ENCODE data around the gene ABCC11. TPM values are rescaled to one million over a fixed set of nuclear protein-coding genes. Genes with fewer than 3 reads are reported as not detected.

Gene ABCC11
- total and polyA plus RNA-seq, 2 donors (not counting 1 experiment from before 2014, with no cell fraction given): 0.09 TPM; not detected in 1

DNA sequence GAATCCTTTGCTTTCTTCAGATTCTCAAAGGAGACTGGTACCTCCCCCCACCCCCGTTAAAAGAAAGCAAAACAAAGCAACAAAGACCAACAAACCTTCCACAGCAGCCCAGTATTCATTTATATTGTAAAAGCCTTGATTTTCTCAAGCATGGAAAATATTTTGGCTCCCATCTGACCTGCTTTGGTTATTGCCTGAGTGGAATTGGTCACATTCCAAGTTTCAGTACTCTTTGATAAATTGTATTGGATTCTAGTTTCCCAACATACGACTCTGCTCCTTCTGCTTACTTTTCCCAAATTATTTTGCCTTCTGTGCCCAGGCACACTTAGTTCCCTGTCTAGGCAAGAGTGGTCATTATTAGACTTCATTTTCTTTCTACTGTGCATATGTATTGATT lies 1.3 kb downstream of the ABCC11 start:
- no peaks in the 10 kb centered on the region for H3K9me3 ChIP-seq (ENCODE audit: control extremely low read depth in 1 of 3, control insufficient read depth in 2 of 3, insufficient read depth in 1 of 3, low read length in 2 of 3)
- H4K20me1 ChIP-seq (ENCODE audit: control insufficient read depth, insufficient read depth, low read length, poor library complexity, severe bottlenecking): peaks cover 41% of the 10 kb centered on the region
- intact Hi-C loops (cut with micrococcal nuclease): loop anchor here (10.0 kb wide), 1 partner anchor 299 kb away; no protein-coding TSS in a partner anchor
- H3K9ac ChIP-seq (ENCODE audit: low read length): no peak overlapping the region
- no peaks in the 10 kb centered on the region for H3K27me3 Mint-ChIP-seq
- CTCF ChIA-PET: no interaction called here
- peaks cover 0 to 6% of the 10 kb centered on the region in 2 experiments for H3K36me3 ChIP-seq (replicated peaks in 1 of 2; ENCODE audit: control extremely low read depth in 1 of 2, control insufficient read depth in 1 of 2, extremely low read depth in 1 of 2, insufficient read depth in 2 of 2, low read length in 1 of 2)
- no peak for DNase-seq
- peaks cover 34% of the 10 kb centered on the region for H3K4me1 Mint-ChIP-seq
- H3K4me3 Mint-ChIP-seq: peak overlapping the region; percentile 42
- no peak overlapping the region for H2AFZ ChIP-seq (ENCODE audit: insufficient read depth, low read depth, low read length, poor library complexity, severe bottlenecking)
- H3K4me3 ChIP-seq (ENCODE audit: control extremely low read depth in 1 of 5, extremely low read depth in 1 of 5, insufficient read depth in 1 of 5, low read depth in 2 of 5, low read length in 4 of 5): no peak overlapping the region
- TF ChIP-seq, protein P1, sequence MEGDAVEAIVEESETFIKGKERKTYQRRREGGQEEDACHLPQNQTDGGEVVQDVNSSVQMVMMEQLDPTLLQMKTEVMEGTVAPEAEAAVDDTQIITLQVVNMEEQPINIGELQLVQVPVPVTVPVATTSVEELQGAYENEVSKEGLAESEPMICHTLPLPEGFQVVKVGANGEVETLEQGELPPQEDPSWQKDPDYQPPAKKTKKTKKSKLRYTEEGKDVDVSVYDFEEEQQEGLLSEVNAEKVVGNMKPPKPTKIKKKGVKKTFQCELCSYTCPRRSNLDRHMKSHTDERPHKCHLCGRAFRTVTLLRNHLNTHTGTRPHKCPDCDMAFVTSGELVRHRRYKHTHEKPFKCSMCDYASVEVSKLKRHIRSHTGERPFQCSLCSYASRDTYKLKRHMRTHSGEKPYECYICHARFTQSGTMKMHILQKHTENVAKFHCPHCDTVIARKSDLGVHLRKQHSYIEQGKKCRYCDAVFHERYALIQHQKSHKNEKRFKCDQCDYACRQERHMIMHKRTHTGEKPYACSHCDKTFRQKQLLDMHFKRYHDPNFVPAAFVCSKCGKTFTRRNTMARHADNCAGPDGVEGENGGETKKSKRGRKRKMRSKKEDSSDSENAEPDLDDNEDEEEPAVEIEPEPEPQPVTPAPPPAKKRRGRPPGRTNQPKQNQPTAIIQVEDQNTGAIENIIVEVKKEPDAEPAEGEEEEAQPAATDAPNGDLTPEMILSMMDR (IDR thresholded peaks at IDR 0.05): no peak
- no peak for TF ChIP-seq EZH2 (IDR thresholded peaks at IDR 0.05; ENCODE audit: borderline replicate concordance, insufficient read depth, low read depth, low read length, poor library complexity, severe bottlenecking)
- no CpG with 5 or more reads among the region's 2 CpGs for WGBS (ENCODE audit: insufficient coverage)
- no peak overlapping the region for H3K27ac Mint-ChIP-seq
- no peak overlapping the region for H3K27ac ChIP-seq (ENCODE audit: low read length in 2 of 2)
- peaks cover 69% of the 10 kb centered on the region for H3K79me2 ChIP-seq (ENCODE audit: control insufficient read depth, insufficient read depth, low read length)
- no peak for ATAC-seq (ENCODE audit: low read depth)
- no peaks in the 10 kb centered on the region for H3K9me3 Mint-ChIP-seq (ENCODE audit: insufficient read depth)
- peak overlapping the region; percentile 81 for H3K4me2 ChIP-seq (replicated peaks; ENCODE audit: low read depth, low read length, poor library complexity, severe bottlenecking)
- H3K4me1 ChIP-seq (ENCODE audit: control insufficient read depth in 2 of 2, insufficient read depth in 2 of 2, low read length in 2 of 2): peaks cover 16 to 22% of the 10 kb centered on the region in 2 donors
- POLR2A ChIA-PET: interaction anchor here (0.6 kb wide), 1 partner anchor 179 kb away, joined by 3 read pairs; no protein-coding TSS in a partner anchor
- no peaks in the 10 kb centered on the region for H3K27me3 ChIP-seq (replicated peaks in 1 of 4; ENCODE audit: control extremely low read depth in 1 of 4, control insufficient read depth in 3 of 4, insufficient read depth in 4 of 4, low read length in 3 of 4)

DNA sequence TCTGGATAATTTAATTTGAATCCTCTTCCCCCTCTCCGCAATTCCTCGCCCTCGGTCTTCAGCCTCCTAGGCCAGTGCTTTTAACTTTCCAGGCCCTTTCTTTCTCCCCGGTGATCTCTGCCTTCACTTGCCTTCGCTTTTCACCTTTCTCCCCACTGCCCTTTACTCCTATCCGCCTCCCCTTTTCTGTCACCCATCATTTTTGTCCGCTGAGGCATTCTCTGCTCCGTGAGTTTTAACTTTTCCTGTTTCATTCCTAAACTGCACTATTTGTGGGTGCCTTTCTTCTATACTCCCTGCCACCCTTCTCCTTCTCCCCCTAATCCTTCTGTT lies 2.5 kb downstream of the ABCC11 start:
- intact Hi-C loops (cut with micrococcal nuclease): loop anchor here (1.0 to 10.0 kb wide), 4 partner anchors 300 to 1558 kb away; partner anchors contain the start of genes N4BP1, NETO2, ORC6 and VPS35
- Mint-ChIP-seq H3K4me1 (peaks cover 27% of the 10 kb centered on the region), H3K27me3 (no peaks in the 10 kb centered on the region), H3K9me3 (ENCODE audit: insufficient read depth) (peaks cover 3% of the 10 kb centered on the region), H3K27ac (peak overlapping the region; percentile 79), H3K4me3 (peak overlapping the region; percentile 91)
- Histone ChIP-seq H2AFZ (ENCODE audit: insufficient read depth, low read depth, low read length, poor library complexity, severe bottlenecking) (peak overlapping the region; percentile 73), H3K79me2 (ENCODE audit: control insufficient read depth, insufficient read depth, low read length) (peaks cover 62% of the 10 kb centered on the region), H3K9ac (ENCODE audit: low read length) (peak overlapping the region; percentile 69), H4K20me1 (ENCODE audit: control insufficient read depth, insufficient read depth, low read length, poor library complexity, severe bottlenecking) (peaks cover 32% of the 10 kb centered on the region), H3K27ac (ENCODE audit: low read length in 2 of 2) (peak overlapping the region; percentile 78 to 90), H3K4me3 (ENCODE audit: control extremely low read depth in 1 of 5, extremely low read depth in 1 of 5, insufficient read depth in 1 of 5, low read depth in 2 of 5, low read length in 4 of 5) (peak overlapping the region; percentile 60 to 87 (median 78)), H3K4me1 (ENCODE audit: control insufficient read depth in 2 of 2, insufficient read depth in 2 of 2, low read length in 2 of 2) (peaks cover 16 to 22% of the 10 kb centered on the region in 2 donors), H3K36me3 (replicated peaks in 1 of 2; ENCODE audit: control extremely low read depth in 1 of 2, control insufficient read depth in 1 of 2, extremely low read depth in 1 of 2, insufficient read depth in 2 of 2, low read length in 1 of 2) (peaks cover 0 to 5% of the 10 kb centered on the region in 2 experiments), H3K4me2 (replicated peaks; ENCODE audit: low read depth, low read length, poor library complexity, severe bottlenecking) (peak overlapping the region; percentile 81), H3K9me3 (ENCODE audit: control extremely low read depth in 1 of 3, control insufficient read depth in 2 of 3, insufficient read depth in 1 of 3, low read length in 2 of 3) (peaks cover 0 to 2% (median 0%) of the 10 kb centered on the region in 3 donors), H3K27me3 (replicated peaks in 1 of 4; ENCODE audit: control extremely low read depth in 1 of 4, control insufficient read depth in 3 of 4, insufficient read depth in 4 of 4, low read length in 3 of 4) (no peaks in the 10 kb centered on the region)
- DNase-seq (no peak), ATAC-seq (ENCODE audit: low read depth) (no peak)
- no peak for TF ChIP-seq EZH2 (IDR thresholded peaks at IDR 0.05; ENCODE audit: borderline replicate concordance, insufficient read depth, low read depth, low read length, poor library complexity, severe bottlenecking)
- TF ChIP-seq, protein P1 (IDR thresholded peaks at IDR 0.05): no peak
- WGBS (ENCODE audit: insufficient coverage): 6% methylated on average over 8 of the region's 8 CpGs
- CTCF ChIA-PET: interaction anchor here (2.0 kb wide), 1 partner anchor 385 kb away, joined by 4 read pairs; no protein-coding TSS in a partner anchor
- POLR2A ChIA-PET: no interaction called here
